Fibroblast of lung (primary cell): ENCODE results near the gene MID1. TPM values are rescaled to one million over a fixed set of nuclear protein-coding genes. Genes with fewer than 3 reads are reported as not detected.

ENCODE experiments used
- DNase-seq, 2 donors: peaks; one replicate each; pipeline versions ENCODE4 v3.0.0 to v3.0.0-alpha.2; 2010; ENCODE audit warnings: low read depth in 2 of 2
- H2AFZ ChIP-seq: 2 replicates; pipeline ENCODE4 v1.5.1; 2012; ENCODE audit warnings: low read length, control low read depth, inconsistent platforms
- H3K27ac ChIP-seq: 2 replicates; pipeline ENCODE4 v1.5.1; 2011; ENCODE audit warnings: low read length, control low read depth; ENCODE audit not compliant: insufficient read depth
- H3K27me3 ChIP-seq: 2 replicates; pipeline ENCODE4 v1.5.1; 2011; ENCODE audit warnings: mild to moderate bottlenecking, low read length; ENCODE audit not compliant: control insufficient read depth, insufficient read depth
- H3K36me3 ChIP-seq: 2 replicates; pipeline ENCODE4 v1.5.1; 2011; ENCODE audit warnings: low read length; ENCODE audit not compliant: control insufficient read depth, insufficient read depth
- H3K4me1 ChIP-seq: 2 replicates; pipeline ENCODE4 v1.5.1; 2011; ENCODE audit warnings: low read length; ENCODE audit not compliant: control insufficient read depth, insufficient read depth; ENCODE audit errors: extremely low read depth
- H3K4me2 ChIP-seq: 2 replicates; pipeline ENCODE4 v1.5.1; 2011; ENCODE audit warnings: low read length, control low read depth; ENCODE audit not compliant: insufficient read depth; ENCODE audit errors: extremely low read depth
- H3K4me3 ChIP-seq, 4 experiments: fragments of 200-600 bp in 1 of 4; sonication (generic) in 1 of 4; replicated peaks in 1 of 4; 2 replicates each; pipeline ENCODE4 v1.5.1; 2011 to 2016; ENCODE audit warnings: low read length in 4 of 4, low read depth in 3 of 4, mild to moderate bottlenecking in 3 of 4, control low read depth in 2 of 4, inconsistent platforms in 1 of 4, mixed read lengths in 1 of 4; ENCODE audit not compliant: insufficient read depth in 1 of 4; ENCODE audit errors: control extremely low read depth in 1 of 4
- H3K79me2 ChIP-seq: 2 replicates; pipeline ENCODE4 v1.5.1; 2012; ENCODE audit warnings: mild to moderate bottlenecking, low read length, inconsistent platforms; ENCODE audit not compliant: control insufficient read depth, insufficient read depth
- H3K9ac ChIP-seq: 2 replicates; pipeline ENCODE4 v1.5.1; 2011; ENCODE audit warnings: mild to moderate bottlenecking, low read length, control low read depth; ENCODE audit not compliant: insufficient read depth
- H3K9me3 ChIP-seq: 2 replicates; pipeline ENCODE4 v1.5.1; 2012; ENCODE audit warnings: low read depth, low read length; ENCODE audit not compliant: control insufficient read depth, insufficient read depth
- H4K20me1 ChIP-seq: 2 replicates; pipeline ENCODE4 v1.5.1; 2011; ENCODE audit warnings: low read length; ENCODE audit not compliant: control insufficient read depth, insufficient read depth; ENCODE audit errors: extremely low read depth
- CTCF ChIP-seq, 2 donors: IDR thresholded peaks in 1 of 2; conservative IDR thresholded peaks in 1 of 2; 1 replicate in 1 of 2; 2 replicates in 1 of 2; pipeline ENCODE4 v1.5.1; 2011 to 2012; ENCODE audit warnings: low read length in 2 of 2, control low read depth in 1 of 2, inconsistent platforms in 1 of 2, low read depth in 1 of 2, mild to moderate bottlenecking in 1 of 2
- EZH2 ChIP-seq: IDR thresholded peaks from 2 replicates; pipeline ENCODE4 v1.5.1; 2012; ENCODE audit warnings: low read length, control low read depth, mild to moderate bottlenecking; ENCODE audit errors: missing control alignments
- polyA plus RNA-seq, 2 donors: library from polyadenylated mRNA; depleted of rRNA in 1 of 2; stranded (reverse) in 1 of 2; unstranded in 1 of 2; fragments of >200 nt; gene quantifications; 2 replicates each; pipeline ENCODE4 v1.2.1, GENCODE V29; 2011 to 2012; ENCODE audit warnings: missing spikeins in 1 of 2
- total RNA-seq: library from RNA; depleted of rRNA; stranded (reverse); fragments of >200 nt; gene quantifications from 2 replicates; pipeline ENCODE4 v1.2.1, GENCODE V29; 2014

MID1 gene
- total and polyA plus RNA-seq, 2 donors (not counting 1 experiment from before 2014, with no cell fraction given) = 20.3 to 27.7 TPM

DNA sequence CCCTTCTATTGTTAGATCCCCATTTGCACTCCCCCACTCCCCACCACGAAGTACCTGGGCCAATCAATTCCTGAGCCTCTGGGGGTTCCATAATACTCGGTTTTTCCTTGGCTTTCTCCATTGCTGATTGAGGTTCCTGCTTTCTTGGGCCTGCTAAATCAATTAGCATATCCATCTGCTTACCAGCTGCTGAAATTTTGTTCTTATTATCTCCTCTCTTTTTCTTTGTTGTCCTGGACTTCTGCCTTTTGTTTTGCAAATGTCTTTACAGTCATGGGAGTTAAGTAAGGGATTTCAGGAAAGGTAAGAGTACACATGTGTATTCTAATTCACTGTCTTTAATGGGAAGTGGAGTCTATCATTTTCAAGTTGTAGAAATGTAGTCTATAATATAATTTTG lies 222.2 kb downstream of the MID1 start:
- TF ChIP-seq CTCF (conservative IDR thresholded peaks at IDR 0.05 in 1 of 2, IDR thresholded peaks at IDR 0.05 in 1 of 2; ENCODE audit: low read depth in 1 of 2, low read length in 2 of 2) (no peak), EZH2 (no peak)
- no peaks in the 10 kb centered on the region for H3K9me3 ChIP-seq
- no peaks in the 10 kb centered on the region for H3K27me3 ChIP-seq
- H3K36me3 ChIP-seq = no peaks in the 10 kb centered on the region
- H3K79me2 ChIP-seq = no peaks in the 10 kb centered on the region
- H3K4me1 ChIP-seq = no peaks in the 10 kb centered on the region
- no peak overlapping the region for H3K4me3 ChIP-seq
- no peak overlapping the region for H3K4me2 ChIP-seq
- DNase-seq = no peak
- H3K9ac ChIP-seq = no peak overlapping the region
- H3K27ac ChIP-seq = no peak overlapping the region
- H4K20me1 ChIP-seq = no peaks in the 10 kb centered on the region
- no peak overlapping the region for H2AFZ ChIP-seq

- H3K4me1 ChIP-seq = no peaks in the 10 kb centered on the region
- no peak overlapping the region for H2AFZ ChIP-seq
- DNase-seq = no peak
- no peak overlapping the region for H3K4me2 ChIP-seq
- H3K27me3 ChIP-seq = no peaks in the 10 kb centered on the region
- H3K36me3 ChIP-seq = no peaks in the 10 kb centered on the region
- TF ChIP-seq EZH2 (no peak), CTCF (conservative IDR thresholded peaks at IDR 0.05 in 1 of 2, IDR thresholded peaks at IDR 0.05 in 1 of 2; ENCODE audit: low read depth in 1 of 2, low read length in 2 of 2) (no peak)
- no peak overlapping the region for H3K27ac ChIP-seq
- no peak overlapping the region for H3K4me3 ChIP-seq
- no peak overlapping the region for H3K9ac ChIP-seq
- H4K20me1 ChIP-seq = no peaks in the 10 kb centered on the region
- H3K79me2 ChIP-seq = no peaks in the 10 kb centered on the region
- H3K9me3 ChIP-seq = no peaks in the 10 kb centered on the region
Observed at GRCh38 chrX:10397349-10397748, 223.0 kb downstream of the MID1 start.

DNA sequence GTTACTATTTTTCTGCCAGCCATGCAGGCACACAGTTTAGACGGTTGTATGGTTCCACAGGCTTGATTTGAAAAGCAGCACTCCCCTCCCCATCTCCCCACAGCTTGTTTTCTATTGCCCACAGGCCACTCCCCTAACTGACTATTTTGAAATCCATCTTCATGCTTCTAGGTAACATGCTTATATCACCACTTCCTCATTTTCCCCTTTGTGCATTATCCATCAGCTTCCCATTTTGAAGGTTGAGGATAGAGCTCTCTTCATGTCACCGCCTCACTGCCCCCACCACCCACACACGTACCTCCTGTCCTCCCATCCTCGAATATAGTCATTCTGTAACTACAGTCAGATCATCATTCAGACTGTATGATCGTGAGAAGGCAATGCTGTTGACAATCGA lies 224.7 kb downstream of the MID1 start:
- TF ChIP-seq EZH2 (no peak), CTCF (conservative IDR thresholded peaks at IDR 0.05 in 1 of 2, IDR thresholded peaks at IDR 0.05 in 1 of 2; ENCODE audit: low read depth in 1 of 2, low read length in 2 of 2) (no peak)
- no peak overlapping the region for H3K4me3 ChIP-seq
- no peaks in the 10 kb centered on the region for H3K4me1 ChIP-seq
- no peaks in the 10 kb centered on the region for H3K9me3 ChIP-seq
- no peaks in the 10 kb centered on the region for H3K79me2 ChIP-seq
- H4K20me1 ChIP-seq = no peaks in the 10 kb centered on the region
- no peaks in the 10 kb centered on the region for H3K36me3 ChIP-seq
- no peak overlapping the region for H3K27ac ChIP-seq
- H2AFZ ChIP-seq = no peak overlapping the region
- no peak overlapping the region for H3K4me2 ChIP-seq
- no peaks in the 10 kb centered on the region for H3K27me3 ChIP-seq
- no peak for DNase-seq
- H3K9ac ChIP-seq = no peak overlapping the region
